Stimulated activated CD8-positive, alpha-beta memory T cell treated with anti-CD3 and anti-CD28 coated beads, Interleukin-7, amount 100 ng/mL, for 48 hours (primary cell): ENCODE data around the gene PSPN.

Experiments
- DNase-seq, 2 donors: peaks; one replicate each; pipeline ENCODE4 v3.0.0-alpha.2; 2020; ENCODE audit warnings: low read depth in 1 of 2; ENCODE audit errors: extremely low read depth in 1 of 2

Gene PSPN

DNA sequence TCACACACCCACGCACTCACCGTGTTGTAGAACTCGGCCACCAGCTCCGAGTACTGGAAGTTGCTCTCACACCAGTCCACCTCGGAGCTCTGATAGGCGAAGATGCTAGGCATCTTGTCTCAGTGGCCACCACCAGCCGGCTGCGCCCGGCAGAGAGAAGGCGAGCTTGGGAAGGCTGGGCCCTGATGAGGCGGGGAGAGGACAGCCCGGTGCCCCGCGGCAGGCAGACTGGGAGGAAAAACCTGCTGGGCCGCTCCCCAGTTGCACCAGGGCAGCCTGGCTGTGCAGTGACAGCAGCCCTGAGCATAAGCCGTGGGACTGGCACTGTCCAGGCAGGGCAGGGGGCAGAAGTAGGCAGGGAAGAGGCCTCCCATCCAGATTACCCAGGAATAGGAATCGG, 42.3 kb downstream of the PSPN start, which contains the start of gene ACER1:
ACER1 (minus strand) TSS at position 174 of the 400 bp plus-strand sequence; CDS start at position 113, 61 bp downstream.
- DNase-seq = no peak

DNA sequence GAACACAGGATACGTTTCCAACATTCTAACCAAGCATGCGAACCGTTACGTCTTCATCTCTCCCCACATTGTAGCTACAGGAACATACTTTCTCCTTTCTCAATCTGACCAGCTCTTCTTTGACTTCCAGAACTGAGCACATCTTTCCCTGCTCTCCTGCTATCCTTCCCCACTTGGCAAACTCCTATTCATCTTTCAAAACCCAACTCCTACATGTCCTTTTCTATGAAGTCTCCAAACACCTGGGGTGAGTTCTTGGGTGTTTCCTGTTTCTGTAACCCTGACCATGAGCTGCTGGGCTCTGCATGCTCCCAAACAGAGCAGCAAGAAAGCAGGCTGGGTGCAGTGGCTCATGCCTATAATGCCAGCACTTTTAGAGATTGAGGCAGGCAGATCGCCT, 48.9 kb downstream of the PSPN start:
- no peak for DNase-seq

DNA sequence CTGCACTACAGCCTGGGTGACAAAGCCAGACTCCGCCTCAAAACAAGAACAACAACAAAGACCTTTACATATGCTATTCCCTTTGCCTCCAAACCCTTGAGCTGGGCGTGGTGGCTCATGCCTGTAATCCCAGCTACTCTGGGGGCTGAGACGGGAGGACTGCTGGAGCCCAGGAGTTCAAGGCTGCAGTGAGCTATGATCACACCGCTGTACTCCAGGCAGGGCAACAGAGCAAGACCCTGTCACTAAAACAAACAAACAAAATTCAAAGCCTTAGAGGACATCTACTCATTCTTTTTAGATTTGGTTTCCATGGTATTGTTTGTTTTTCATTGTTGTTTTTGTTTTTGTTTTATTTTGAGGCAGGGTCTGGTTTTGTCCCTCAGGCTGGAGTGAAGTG, 50.1 kb downstream of the PSPN start:
- DNase-seq = no peak
